Ovary (tissue), 9 donors: ENCODE measurements around the gene RNF126. TPM values are rescaled to one million over a fixed set of nuclear protein-coding genes. Genes with fewer than 3 reads are reported as not detected.

Source experiments
- polyA plus RNA-seq, 2 donors: library from polyadenylated mRNA; stranded (reverse); fragments of 200-250 nt in 1 of 2; fragments of 350-450 nt in 1 of 2; fragmentation: Illumina TruSeq in 1 of 2; extraction: RNeasy Lipid Tissue Mini Kit (QIAGEN cat#74804) in 1 of 2; gene quantifications; one replicate each; pipeline ENCODE4 v1.2.3, GENCODE V29; 2013 to 2014
- total RNA-seq, 7 donors: library from RNA; depleted of rRNA in 2 of 7; stranded (reverse); fragments of >200 nt in 2 of 7; fragmentation: NEBNext Ultra II Directional in 3 of 7; extraction: Animal tissue kit (Norgen Biotek cat#: 25700) in 3 of 7; gene quantifications; one replicate each; pipeline versions ENCODE4 v1.1.0 to v1.2.4, GENCODE V29; 2016 to 2023
- donor health status: DM: no; HTN: no; CAD: no; lungs with moderate emphysema.
- donor health status: DM: no; HTN: no; CAD: no.
- donor health status: Bipolar disorder and iron deficiency.
- donor health status: DM: yes; HTN: yes; CAD: no.
- donor health status: DM: no; HTN: no; CAD: no.
- donor health status: DM: yes; HTN: yes; CAD: no.

Gene RNF126
- total and polyA plus RNA-seq, 9 donors: 1.5 to 52.2 (median 32.2) TPM

Other genes with a start within 250 kb of the RNF126 start
- gene SHC2, start 202.2 kb downstream of the RNF126 start, total RNA-seq: 10 to 100 TPM in 6 of 7 donors, 1 to 10 TPM in 1; 3.6 to 40.7 (median 23.0) TPM
- 10 to 100 TPM in 1 of 2 donors, under 1 TPM in 1; 0.62 to 15.4 TPM for gene SHC2, start 202.2 kb downstream of the RNF126 start, polyA plus RNA-seq
- gene MADCAM1, start 166.7 kb downstream of the RNF126 start, total RNA-seq: under 1 TPM in 6 of 7 donors, not detected in 1; 0.11 to 0.90 (median 0.41) TPM
- gene MADCAM1, start 166.7 kb downstream of the RNF126 start, polyA plus RNA-seq: under 1 TPM in 1 of 2 donors, not detected in 1; 0.42 TPM
- 10 to 100 TPM; 18.6 to 93.3 (median 27.4) TPM for gene TPGS1, start 155.7 kb downstream of the RNF126 start, total RNA-seq
- gene TPGS1, start 155.7 kb downstream of the RNF126 start, polyA plus RNA-seq: 10 to 100 TPM in 1 of 2 donors, under 1 TPM in 1; 0.12 to 24.7 TPM
- gene CDC34, start 131.5 kb downstream of the RNF126 start, total RNA-seq: 10 to 100 TPM; 45.6 to 78.9 (median 56.1) TPM
- gene CDC34, start 131.5 kb downstream of the RNF126 start, polyA plus RNA-seq: 10 to 100 TPM; 13.2 to 59.7 TPM
- 1 to 10 TPM in 1 of 7 donors, under 1 TPM in 5, not detected in 1; 0.31 to 1.7 (median 0.56) TPM for gene GZMM, start 119.2 kb downstream of the RNF126 start, total RNA-seq
- under 1 TPM in 1 of 2 donors, not detected in 1; 0.48 TPM for gene GZMM, start 119.2 kb downstream of the RNF126 start, polyA plus RNA-seq
- gene BSG, start 90.6 kb downstream of the RNF126 start, total RNA-seq: 100 to 1,000 TPM; 225 to 484 (median 324) TPM
- 100 to 1,000 TPM; 111 to 290 TPM for gene BSG, start 90.6 kb downstream of the RNF126 start, polyA plus RNA-seq
- under 1 TPM in 3 of 7 donors, not detected in 4; 0.07 to 0.23 (median 0.10) TPM for gene HCN2, start 73.3 kb downstream of the RNF126 start, total RNA-seq
- gene HCN2, start 73.3 kb downstream of the RNF126 start, polyA plus RNA-seq: under 1 TPM in 1 of 2 donors, not detected in 1; 0.13 TPM
- 10 to 100 TPM; 19.9 to 52.3 (median 43.9) TPM for gene POLRMT, start 29.7 kb downstream of the RNF126 start, total RNA-seq
- 10 to 100 TPM; 13.5 to 39.6 TPM for gene POLRMT, start 29.7 kb downstream of the RNF126 start, polyA plus RNA-seq
- 1 to 10 TPM in 6 of 7 donors, under 1 TPM in 1; 0.23 to 4.4 (median 2.2) TPM for gene FGF22, start 23.3 kb downstream of the RNF126 start, total RNA-seq
- gene FGF22, start 23.3 kb downstream of the RNF126 start, polyA plus RNA-seq: 1 to 10 TPM in 1 of 2 donors, not detected in 1; 4.2 TPM
- 100 to 1,000 TPM in 1 of 7 donors, 10 to 100 TPM in 6; 21.3 to 141 (median 45.7) TPM for gene FSTL3, start 13.2 kb upstream of the RNF126 start, total RNA-seq
- gene FSTL3, start 13.2 kb upstream of the RNF126 start, polyA plus RNA-seq: 10 to 100 TPM; 16.9 to 22.6 TPM
- gene PRSS57, start 32.2 kb upstream of the RNF126 start, total RNA-seq: under 1 TPM in 1 of 7 donors, not detected in 6; 0.33 TPM
- gene PRSS57, start 32.2 kb upstream of the RNF126 start, polyA plus RNA-seq: under 1 TPM in 1 of 2 donors, not detected in 1; 0.07 TPM
- 100 to 1,000 TPM in 5 of 7 donors, 10 to 100 TPM in 2; 36.1 to 169 (median 126) TPM for gene PALM, start 45.7 kb upstream of the RNF126 start, total RNA-seq
- gene PALM, start 45.7 kb upstream of the RNF126 start, polyA plus RNA-seq: 10 to 100 TPM in 1 of 2 donors, 1 to 10 TPM in 1; 2.9 to 66.9 TPM
- gene MISP, start 87.9 kb upstream of the RNF126 start, total RNA-seq: 10 to 100 TPM in 1 of 7 donors, 1 to 10 TPM in 3, under 1 TPM in 3; 0.08 to 44.0 (median 1.4) TPM
- under 1 TPM; 0.12 to 0.19 TPM for gene MISP, start 87.9 kb upstream of the RNF126 start, polyA plus RNA-seq
- gene PTBP1, start 134.2 kb upstream of the RNF126 start, total RNA-seq: 100 to 1,000 TPM in 6 of 7 donors, 10 to 100 TPM in 1; 73.4 to 312 (median 233) TPM
- 100 to 1,000 TPM in 1 of 2 donors, 10 to 100 TPM in 1; 94.4 to 112 TPM for gene PTBP1, start 134.2 kb upstream of the RNF126 start, polyA plus RNA-seq
- 10 to 100 TPM in 1 of 7 donors, 1 to 10 TPM in 1, under 1 TPM in 3, not detected in 2; 0.36 to 11.4 (median 0.80) TPM for gene PLPPR3, start 158.7 kb upstream of the RNF126 start, total RNA-seq
- gene PLPPR3, start 158.7 kb upstream of the RNF126 start, polyA plus RNA-seq: under 1 TPM; 0.18 to 0.24 TPM
- gene AZU1, start 164.6 kb upstream of the RNF126 start, total RNA-seq: 1 to 10 TPM in 1 of 7 donors, not detected in 6; 1.0 TPM
- under 1 TPM in 1 of 2 donors, not detected in 1; 0.11 TPM for gene AZU1, start 164.6 kb upstream of the RNF126 start, polyA plus RNA-seq
- gene PRTN3, start 177.8 kb upstream of the RNF126 start, total RNA-seq: under 1 TPM in 1 of 7 donors, not detected in 6; 0.41 TPM
- gene PRTN3, start 177.8 kb upstream of the RNF126 start, polyA plus RNA-seq: not detected
- under 1 TPM in 3 of 7 donors, not detected in 4; 0.27 to 0.72 (median 0.34) TPM for gene ELANE, start 189.1 kb upstream of the RNF126 start, total RNA-seq
- gene ELANE, start 189.1 kb upstream of the RNF126 start, polyA plus RNA-seq: under 1 TPM in 1 of 2 donors, not detected in 1; 0.59 TPM
- gene CFD, start 196.4 kb upstream of the RNF126 start, total RNA-seq: 100 to 1,000 TPM in 2 of 7 donors, 10 to 100 TPM in 3, 1 to 10 TPM in 2; 3.8 to 287 (median 25.3) TPM
- 100 to 1,000 TPM in 1 of 2 donors, 10 to 100 TPM in 1; 39.2 to 335 TPM for gene CFD, start 196.4 kb upstream of the RNF126 start, polyA plus RNA-seq
- 10 to 100 TPM; 33.1 to 75.4 (median 59.3) TPM for gene MED16, start 230.0 kb upstream of the RNF126 start, total RNA-seq
- 10 to 100 TPM in 1 of 2 donors, under 1 TPM in 1; 0.62 to 42.9 TPM for gene MED16, start 230.0 kb upstream of the RNF126 start, polyA plus RNA-seq
- not detected for gene RNU6-9, start 230.3 kb upstream of the RNF126 start, total RNA-seq
- not detected for gene RNU6-9, start 230.3 kb upstream of the RNF126 start, polyA plus RNA-seq